HG03139 (cell line): Measurements from ENCODE around the gene NAA16.

Experiments
- ATAC-seq: cut with Tn5 transposase; IDR thresholded peaks from one replicate; pipeline ENCODE4 v1.9.1; 2021; ENCODE audit not compliant: unreplicated experiment

Gene NAA16

GRCh38 chr13:41302743-41303142 lies 8.3 kb upstream of the NAA16 start:
- no peak for ATAC-seq

- ATAC-seq: no peak
These were observed 6.5 kb upstream of the NAA16 start for GRCh38 chr13:41304551-41304950.

GRCh38 chr13:41306271-41307145 lies 4.6 kb upstream of the NAA16 start:
- ATAC-seq: no peak

- ATAC-seq: no peak
These were observed 3.0 kb upstream of the NAA16 start for GRCh38 chr13:41307884-41308640.

GRCh38 chr13:41311406-41312175 lies 524 bp downstream of the NAA16 start:
- peak; percentile 37 for ATAC-seq

- peak; percentile 16 for ATAC-seq
These were observed 1.1 kb downstream of the NAA16 start for GRCh38 chr13:41312176-41312500.

- ATAC-seq: no peak
These were observed 2.0 kb downstream of the NAA16 start for GRCh38 chr13:41313117-41313516.

GRCh38 chr13:41313659-41314197 lies 2.7 kb downstream of the NAA16 start:
- ATAC-seq: no peak

GRCh38 chr13:41315443-41316047 lies 4.5 kb downstream of the NAA16 start:
- no peak for ATAC-seq

GRCh38 chr13:41317243-41317642 lies 6.2 kb downstream of the NAA16 start:
- ATAC-seq: no peak

GRCh38 chr13:41325752-41326151 lies 14.7 kb downstream of the NAA16 start:
- no peak for ATAC-seq

- ATAC-seq: peak; percentile 51
These were observed 15.6 kb downstream of the NAA16 start for GRCh38 chr13:41326661-41327060.

GRCh38 chr13:41327994-41328790 lies 17.1 kb downstream of the NAA16 start:
- no peak for ATAC-seq

GRCh38 chr13:41332829-41333228 lies 21.8 kb downstream of the NAA16 start:
- ATAC-seq: no peak

GRCh38 chr13:41334810-41335209 lies 23.7 kb downstream of the NAA16 start:
- no peak for ATAC-seq

- ATAC-seq: no peak
These were observed 33.3 kb downstream of the NAA16 start for GRCh38 chr13:41344358-41344757.

- no peak for ATAC-seq
These were observed 34.3 kb downstream of the NAA16 start for GRCh38 chr13:41345165-41345913.

- ATAC-seq: no peak
These were observed 35.0 kb downstream of the NAA16 start for GRCh38 chr13:41345914-41346589.
